B cell (primary cell): ENCODE data around the gene JMJD1C.

Experiments used
- CTCF ChIP-seq: fragments of 200-600 bp; IDR thresholded peaks from one replicate; pipeline ENCODE4 v1.8.0; 2022; ENCODE audit warnings: antibody characterized with exemption, mild to moderate bottlenecking
- EZH2 ChIP-seq: IDR thresholded peaks from 2 replicates; pipeline ENCODE4 v1.6.1; 2012; ENCODE audit warnings: borderline replicate concordance, low read depth, mild to moderate bottlenecking, moderate library complexity, low read length; ENCODE audit not compliant: insufficient read depth, poor library complexity, severe bottlenecking

GRCh38 chr10:63210611-63211196 lies 255.1 kb downstream of the JMJD1C start:
- TF ChIP-seq CTCF = no peak
- no peak for TF ChIP-seq EZH2
